ENCODE results near the gene CCDC146.

CCDC146 gene

GRCh38 chr7:77293046-77293445, 170.6 kb downstream of the CCDC146 start:
- no peak for DNase-seq

GRCh38 chr7:77295549-77295948, 173.1 kb downstream of the CCDC146 start:
- no peak for DNase-seq

GRCh38 chr7:77306231-77307067, 184.0 kb downstream of the CCDC146 start:
- no peak for DNase-seq

- no peak for DNase-seq
Observed at GRCh38 chr7:77308792-77309191, 186.4 kb downstream of the CCDC146 start.

- DNase-seq: no peak
Observed at GRCh38 chr7:77309714-77310220, 187.4 kb downstream of the CCDC146 start.

GRCh38 chr7:77310982-77311381, 188.6 kb downstream of the CCDC146 start:
- DNase-seq: no peak

- no peak for DNase-seq
Observed at GRCh38 chr7:77313085-77313484, 190.7 kb downstream of the CCDC146 start.

GRCh38 chr7:77313876-77314480, 191.6 kb downstream of the CCDC146 start:
- no peak for DNase-seq

GRCh38 chr7:77315182-77315591, 192.8 kb downstream of the CCDC146 start:
- no peak for DNase-seq

GRCh38 chr7:77316219-77316978, 194.0 kb downstream of the CCDC146 start:
- no peak for DNase-seq

- DNase-seq: no peak
Observed at GRCh38 chr7:77318019-77318418, 195.6 kb downstream of the CCDC146 start.

- DNase-seq: no peak
Observed at GRCh38 chr7:77320137-77320536, 197.7 kb downstream of the CCDC146 start.

GRCh38 chr7:77320714-77321113, 198.3 kb downstream of the CCDC146 start:
- DNase-seq: no peak

- no peak for DNase-seq
Observed at GRCh38 chr7:77321300-77321699, 198.9 kb downstream of the CCDC146 start.

GRCh38 chr7:77326131-77326530, 203.7 kb downstream of the CCDC146 start:
- no peak for DNase-seq

- no peak for DNase-seq
Observed at GRCh38 chr7:77327067-77327931, 204.9 kb downstream of the CCDC146 start.

GRCh38 chr7:77327932-77328628, 205.7 kb downstream of the CCDC146 start:
- DNase-seq: no peak

- no peak for DNase-seq
Observed at GRCh38 chr7:77328669-77329068, 206.3 kb downstream of the CCDC146 start.

- no peak for DNase-seq
Observed at GRCh38 chr7:77329466-77330168, 207.2 kb downstream of the CCDC146 start.

- no peak for DNase-seq
Observed at GRCh38 chr7:77330169-77330882, 207.9 kb downstream of the CCDC146 start.

All from activated T-cell treated with anti-CD3 and anti-CD28 coated beads, Interleukin-2, amount 50 U/mL, for 1 hour (primary cell).